ENCODE measurements around the gene RADIL. TPM values are rescaled to one million over a fixed set of nuclear protein-coding genes. Genes with fewer than 3 reads are reported as not detected.

RADIL gene
- total RNA-seq, 3 donors from 2014 or later (not counting 1 experiment from before 2014, with no cell fraction given) = not detected

- no peaks in the 10 kb centered on the region for H3K27me3 ChIP-seq (ENCODE audit: control insufficient read depth, insufficient read depth, low read length)
- Mint-ChIP-seq H3K4me1 (peaks cover 31 to 41% of the 10 kb centered on the region in 2 donors), H3K4me3 (peak overlapping the region; percentile 98), H3K36me3 (no peaks in the 10 kb centered on the region), H3K9me3 (no peaks in the 10 kb centered on the region), H3K27ac (peak overlapping the region; percentile 98 to 100), H3K27me3 (ENCODE audit: low read depth in 2 of 2) (no peaks in the 10 kb centered on the region)
- H3K36me3 ChIP-seq (ENCODE audit: control insufficient read depth, insufficient read depth, low read length) = no peaks in the 10 kb centered on the region
- ATAC-seq (no peak), DNase-seq (no peak)
- H3K4me1 ChIP-seq (ENCODE audit: control insufficient read depth, insufficient read depth, low read length) = peaks cover 27% of the 10 kb centered on the region
- TF ChIP-seq CTCF (IDR thresholded peaks at IDR 0.05) = no peak
- H3K4me3 ChIP-seq (ENCODE audit: low read length) = no peak overlapping the region
- peak overlapping the region; percentile 97 for H3K27ac ChIP-seq (ENCODE audit: low read length)
- 95% methylated on average over 12 of the region's 12 CpGs for WGBS (ENCODE audit: insufficient coverage)
- intact Hi-C loops (cut with micrococcal nuclease) = no loop called here
- no peaks in the 10 kb centered on the region for H3K9me3 ChIP-seq (ENCODE audit: control insufficient read depth, insufficient read depth, low read length)
Observed at GRCh38 chr7:4774007-4774406, 109.5 kb downstream of the RADIL start.

GRCh38 chr7:4772306-4772705 lies 111.2 kb downstream of the RADIL start:
- intact Hi-C loops (cut with micrococcal nuclease) = no loop called here
- Mint-ChIP-seq H3K36me3 (no peaks in the 10 kb centered on the region), H3K27me3 (ENCODE audit: low read depth in 2 of 2) (no peaks in the 10 kb centered on the region), H3K27ac (no peak overlapping the region), H3K4me1 (peaks cover 22 to 34% of the 10 kb centered on the region in 2 donors), H3K9me3 (no peaks in the 10 kb centered on the region), H3K4me3 (no peak overlapping the region)
- no peak for DNase-seq
- no peak for ATAC-seq
- no peaks in the 10 kb centered on the region for H3K9me3 ChIP-seq (ENCODE audit: control insufficient read depth, insufficient read depth, low read length)
- no peak overlapping the region for H3K27ac ChIP-seq (ENCODE audit: low read length)
- H3K4me1 ChIP-seq (ENCODE audit: control insufficient read depth, insufficient read depth, low read length) = peaks cover 22% of the 10 kb centered on the region
- WGBS (ENCODE audit: insufficient coverage) = 98% methylated on average over 6 of the region's 6 CpGs
- H3K27me3 ChIP-seq (ENCODE audit: control insufficient read depth, insufficient read depth, low read length) = no peaks in the 10 kb centered on the region
- no peak for TF ChIP-seq CTCF (IDR thresholded peaks at IDR 0.05)
- no peaks in the 10 kb centered on the region for H3K36me3 ChIP-seq (ENCODE audit: control insufficient read depth, insufficient read depth, low read length)
- H3K4me3 ChIP-seq (ENCODE audit: low read length) = no peak overlapping the region

GRCh38 chr7:4771737-4772136 lies 111.8 kb downstream of the RADIL start:
- intact Hi-C loops (cut with micrococcal nuclease) = no loop called here
- peaks cover 20% of the 10 kb centered on the region for H3K4me1 ChIP-seq (ENCODE audit: control insufficient read depth, insufficient read depth, low read length)
- no peak overlapping the region for H3K4me3 Mint-ChIP-seq
- 95% methylated on average over 9 of the region's 9 CpGs for WGBS (ENCODE audit: insufficient coverage)
- DNase-seq = no peak
- no peaks in the 10 kb centered on the region for H3K36me3 Mint-ChIP-seq
- H3K27ac Mint-ChIP-seq = no peak overlapping the region
- H3K4me1 Mint-ChIP-seq = peaks cover 18 to 29% of the 10 kb centered on the region in 2 donors
- ATAC-seq = no peak
- no peaks in the 10 kb centered on the region for H3K36me3 ChIP-seq (ENCODE audit: control insufficient read depth, insufficient read depth, low read length)
- H3K4me3 ChIP-seq (ENCODE audit: low read length) = no peak overlapping the region
- H3K9me3 ChIP-seq (ENCODE audit: control insufficient read depth, insufficient read depth, low read length) = no peaks in the 10 kb centered on the region
- H3K9me3 Mint-ChIP-seq = no peaks in the 10 kb centered on the region
- no peaks in the 10 kb centered on the region for H3K27me3 ChIP-seq (ENCODE audit: control insufficient read depth, insufficient read depth, low read length)
- no peaks in the 10 kb centered on the region for H3K27me3 Mint-ChIP-seq (ENCODE audit: low read depth in 2 of 2)
- no peak for TF ChIP-seq CTCF (IDR thresholded peaks at IDR 0.05)
- no peak overlapping the region for H3K27ac ChIP-seq (ENCODE audit: low read length)

GRCh38 chr7:4770886-4771285 lies 112.6 kb downstream of the RADIL start:
- Mint-ChIP-seq H3K9me3 (no peaks in the 10 kb centered on the region), H3K36me3 (no peaks in the 10 kb centered on the region), H3K27me3 (ENCODE audit: low read depth in 2 of 2) (no peaks in the 10 kb centered on the region), H3K4me1 (peaks cover 14 to 22% of the 10 kb centered on the region in 2 donors), H3K27ac (peak overlapping the region; percentile 40 to 49), H3K4me3 (no peak overlapping the region)
- Histone ChIP-seq H3K9me3 (ENCODE audit: control insufficient read depth, insufficient read depth, low read length) (no peaks in the 10 kb centered on the region), H3K4me3 (ENCODE audit: low read length) (no peak overlapping the region), H3K4me1 (ENCODE audit: control insufficient read depth, insufficient read depth, low read length) (peaks cover 12% of the 10 kb centered on the region), H3K36me3 (ENCODE audit: control insufficient read depth, insufficient read depth, low read length) (no peaks in the 10 kb centered on the region), H3K27me3 (ENCODE audit: control insufficient read depth, insufficient read depth, low read length) (no peaks in the 10 kb centered on the region), H3K27ac (ENCODE audit: low read length) (no peak overlapping the region)
- no peak for TF ChIP-seq CTCF (IDR thresholded peaks at IDR 0.05)
- DNase-seq = no peak
- intact Hi-C loops (cut with micrococcal nuclease) = no loop called here
- 73% methylated on average over 8 of the region's 9 CpGs for WGBS (ENCODE audit: insufficient coverage)
- no peak for ATAC-seq
